PC-9 (cell line): ENCODE data around the gene SRPK1. TPM values are rescaled to one million over a fixed set of nuclear protein-coding genes. Genes with fewer than 3 reads are reported as not detected.
"Not testable (repeated sequence)": the region's sequence is repeated elsewhere in the genome, so short reads cannot be mapped to it uniquely, and the experiment has no call there.

Source experiments
- BruUV-seq: library from RNA; stranded (reverse); fragments of 400-500 nt; replicated peaks from 2 replicates; lab custom pipeline; 2021; lab: Mats Ljungman, UMichigan
- CTCF ChIA-PET: fragments of 300-600 bp; sonication (Branson Sonifier 250); formaldehyde crosslinking; loops from one replicate; lab custom pipeline; 2022; ENCODE audit warnings: antibody characterized with exemption; lab: Charles Lee
- POLR2A ChIA-PET: fragments of 300-600 bp; sonication (Branson Sonifier 250); formaldehyde crosslinking; loops from one replicate; lab custom pipeline; 2022; ENCODE audit warnings: antibody characterized with exemption; ENCODE audit not compliant: unreplicated experiment; lab: Charles Lee
- DNase-seq, 2 experiments: peaks; one replicate each; pipeline versions ENCODE4 v3.0.0 to v3.0.0-alpha.2; 2015 to 2022; ENCODE audit warnings: mixed read lengths in 1 of 2
- H2AFZ ChIP-seq: fragments of 200-600 bp; sonication (generic); 2 replicates; pipeline ENCODE4 v1.8.1; 2017; ENCODE audit warnings: antibody characterized with exemption
- H3F3A ChIP-seq: fragments of 200-600 bp; sonication (generic); 2 replicates; pipeline ENCODE4 v1.8.1; 2017; ENCODE audit warnings: antibody characterized with exemption, mild to moderate bottlenecking, low read depth; ENCODE audit not compliant: insufficient read depth
- H3K27ac ChIP-seq: fragments of 200-600 bp; sonication (generic); 2 replicates; pipeline ENCODE4 v1.6.1; 2016; ENCODE audit warnings: mixed run types
- H3K27me3 ChIP-seq: fragments of 200-600 bp; sonication (generic); 2 replicates; pipeline ENCODE4 v1.6.1; 2016; ENCODE audit warnings: low read depth, mixed run types; ENCODE audit not compliant: insufficient read depth
- H3K36me3 ChIP-seq: fragments of 200-600 bp; sonication (generic); 2 replicates; pipeline ENCODE4 v1.6.1; 2016; ENCODE audit warnings: low read depth, mixed run types
- H3K4me1 ChIP-seq: fragments of 200-600 bp; sonication (generic); replicated peaks from 2 replicates; pipeline ENCODE4 v1.6.1; 2016; ENCODE audit warnings: mixed run types; ENCODE audit not compliant: insufficient read depth
- H3K4me2 ChIP-seq: fragments of 200-600 bp; sonication (generic); 2 replicates; pipeline ENCODE4 v1.6.1; 2017; ENCODE audit warnings: mixed run types
- H3K4me3 ChIP-seq: fragments of 200-600 bp; sonication (generic); 2 replicates; pipeline ENCODE4 v1.6.1; 2016; ENCODE audit warnings: mixed run types
- H3K79me2 ChIP-seq: fragments of 200-600 bp; sonication (generic); 2 replicates; pipeline ENCODE4 v1.6.1; 2017; ENCODE audit warnings: low read depth, mixed run types
- H3K9me2 ChIP-seq: fragments of 200-600 bp; sonication (generic); 2 replicates; pipeline ENCODE4 v1.8.1; 2017; ENCODE audit warnings: mild to moderate bottlenecking; ENCODE audit not compliant: insufficient read depth
- H3K9me3 ChIP-seq: fragments of 200-600 bp; sonication (generic); 2 replicates; pipeline ENCODE4 v1.8.1; 2016; ENCODE audit warnings: low read depth; ENCODE audit not compliant: insufficient read depth
- H4K20me1 ChIP-seq: fragments of 200-600 bp; sonication (generic); 2 replicates; pipeline ENCODE4 v1.8.1; 2017; ENCODE audit not compliant: insufficient read depth
- CTCF ChIP-seq: fragments of 200-600 bp; sonication (generic); conservative IDR thresholded peaks from 2 replicates; pipeline ENCODE4 v1.6.1; 2017; ENCODE audit warnings: mixed run types, antibody characterized with exemption, mild to moderate bottlenecking, moderate library complexity
- EZH2 ChIP-seq: fragments of 200-600 bp; sonication (generic); IDR thresholded peaks from 2 replicates; pipeline ENCODE4 v1.8.0; 2017; ENCODE audit warnings: antibody characterized with exemption, low read depth
- intact Hi-C: fragments of 100-400 bp; cut with micrococcal nuclease; formaldehyde crosslinking; loops from one replicate; pipeline ENCODE4 v1.10.0; 2022; ENCODE audit not compliant: unreplicated experiment
- total RNA-seq: library from RNA; stranded (reverse); gene quantifications from 2 replicates; pipeline ENCODE4 v1.2.3, GENCODE V29; 2021

Gene SRPK1
- total RNA-seq, 1 experiment from 2014 or later = 98.7 TPM

GRCh38 chr6:35916056-35916455, 4.8 kb downstream of the SRPK1 start:
- DNase-seq = no peak
- no peak for TF ChIP-seq CTCF
- no peak for TF ChIP-seq EZH2
- no peak overlapping the region for H2AFZ ChIP-seq
- H3K4me3 ChIP-seq = no peak overlapping the region
- H3F3A ChIP-seq = peaks cover 27% of the 10 kb centered on the region
- CTCF ChIA-PET = no interaction called here
- H3K9me3 ChIP-seq = peaks cover 5% of the 10 kb centered on the region; the same call in 1 of the 2 replicates
- no peaks in the 10 kb centered on the region for H3K9me2 ChIP-seq
- H3K36me3 ChIP-seq = peaks cover 50% of the 10 kb centered on the region
- no peaks in the 10 kb centered on the region for H4K20me1 ChIP-seq
- H3K4me1 ChIP-seq = peaks cover 20% of the 10 kb centered on the region
- intact Hi-C loops = no loop called here
- H3K79me2 ChIP-seq = peaks cover 88% of the 10 kb centered on the region
- no peak overlapping the region for H3K4me2 ChIP-seq
- POLR2A ChIA-PET = interaction anchor here (0.7 kb wide), 1 partner anchor 180 kb away, joined by 4 read pairs; no protein-coding TSS in a partner anchor
- H3K27ac ChIP-seq = no peak overlapping the region
- no TSS peak for BruUV-seq
- H3K27me3 ChIP-seq = no peaks in the 10 kb centered on the region

GRCh38 chr6:35914536-35914935, 6.4 kb downstream of the SRPK1 start:
- BruUV-seq = no TSS peak
- POLR2A ChIA-PET = no interaction called here

GRCh38 chr6:35911871-35912653, 8.8 kb downstream of the SRPK1 start:
- Histone ChIP-seq H3K27ac (no peak overlapping the region), H3K4me1 (peaks cover 2% of the 10 kb centered on the region; the same call in 1 of the 2 replicates), H4K20me1 (no peaks in the 10 kb centered on the region), H3K9me3 (peaks cover 17% of the 10 kb centered on the region), H3F3A (peaks cover 9% of the 10 kb centered on the region; the same call in 1 of the 2 replicates), H3K4me2 (no peak overlapping the region), H3K36me3 (peaks cover 73% of the 10 kb centered on the region), H3K27me3 (no peaks in the 10 kb centered on the region), H3K4me3 (no peak overlapping the region), H3K9me2 (no peaks in the 10 kb centered on the region), H3K79me2 (peaks cover 93% of the 10 kb centered on the region), H2AFZ (no peak overlapping the region)
- TF ChIP-seq CTCF (no peak), EZH2 (no peak)
- DNase-seq = no peak
- CTCF ChIA-PET = no interaction called here
- BruUV-seq = no TSS peak
- intact Hi-C loops = no loop called here
- POLR2A ChIA-PET = no interaction called here

More at GRCh38 chr6:35914536-35914935, 6.4 kb downstream of the SRPK1 start:
- Histone ChIP-seq H2AFZ (no peak overlapping the region), H3K27me3 (no peaks in the 10 kb centered on the region), H3K27ac (no peak overlapping the region), H3K79me2 (peaks cover 94% of the 10 kb centered on the region), H3K4me1 (peaks cover 20% of the 10 kb centered on the region), H3F3A (peaks cover 20% of the 10 kb centered on the region), H3K9me3 (peaks cover 17% of the 10 kb centered on the region), H3K4me2 (no peak overlapping the region), H3K4me3 (no peak overlapping the region), H4K20me1 (no peaks in the 10 kb centered on the region), H3K36me3 (peaks cover 66% of the 10 kb centered on the region), H3K9me2 (no peaks in the 10 kb centered on the region)
- no peak for DNase-seq
- TF ChIP-seq EZH2 (no peak), CTCF (no peak)
- intact Hi-C loops = no loop called here
- CTCF ChIA-PET = no interaction called here

- H3K4me2 ChIP-seq, H3K27me3 ChIP-seq, H3K27ac ChIP-seq, CTCF ChIA-PET, H2AFZ ChIP-seq, H3K4me3 ChIP-seq, POLR2A ChIA-PET, intact Hi-C loops, H3K4me1 ChIP-seq, DNase-seq, H3K9me2 ChIP-seq, BruUV-seq: not testable (repeated sequence)
- peaks cover 77% of the 10 kb centered on the region for H3K36me3 ChIP-seq
- H4K20me1 ChIP-seq = peaks cover 15% of the 10 kb centered on the region
- peaks cover 17% of the 10 kb centered on the region for H3K9me3 ChIP-seq
- H3K79me2 ChIP-seq = peaks cover 96% of the 10 kb centered on the region
- peaks cover 21% of the 10 kb centered on the region; the same call in 1 of the 2 replicates for H3F3A ChIP-seq
Observed at GRCh38 chr6:35909571-35909970, 11.3 kb downstream of the SRPK1 start.

- intact Hi-C loops, CTCF ChIA-PET, DNase-seq, BruUV-seq, POLR2A ChIA-PET, H2AFZ ChIP-seq, H3K27ac ChIP-seq, H3K4me1 ChIP-seq, H3K9me2 ChIP-seq, H3K4me2 ChIP-seq, H3K27me3 ChIP-seq, H3K4me3 ChIP-seq: not testable (repeated sequence)
- Histone ChIP-seq H3K9me3 (peaks cover 17% of the 10 kb centered on the region), H3F3A (peaks cover 21% of the 10 kb centered on the region; the same call in 1 of the 2 replicates), H3K79me2 (peaks cover 95% of the 10 kb centered on the region), H4K20me1 (peaks cover 15% of the 10 kb centered on the region), H3K36me3 (peaks cover 76% of the 10 kb centered on the region)
Observed at GRCh38 chr6:35908753-35909401, 12.0 kb downstream of the SRPK1 start.
